Ammon's horn (tissue), 1 donor: ENCODE results near the gene MKI67.
A peak's percentile ranks its signal among the peaks of the same experiment; 100 is the strongest.
"Not testable (repeated sequence)": the region's sequence is repeated elsewhere in the genome, so short reads cannot be mapped to it uniquely, and the experiment has no call there.

ENCODE experiments used
- DNase-seq: peaks from one replicate; pipeline ENCODE4 v3.0.0-alpha.2; 2016; ENCODE audit warnings: low spot score

Gene MKI67, protein sequence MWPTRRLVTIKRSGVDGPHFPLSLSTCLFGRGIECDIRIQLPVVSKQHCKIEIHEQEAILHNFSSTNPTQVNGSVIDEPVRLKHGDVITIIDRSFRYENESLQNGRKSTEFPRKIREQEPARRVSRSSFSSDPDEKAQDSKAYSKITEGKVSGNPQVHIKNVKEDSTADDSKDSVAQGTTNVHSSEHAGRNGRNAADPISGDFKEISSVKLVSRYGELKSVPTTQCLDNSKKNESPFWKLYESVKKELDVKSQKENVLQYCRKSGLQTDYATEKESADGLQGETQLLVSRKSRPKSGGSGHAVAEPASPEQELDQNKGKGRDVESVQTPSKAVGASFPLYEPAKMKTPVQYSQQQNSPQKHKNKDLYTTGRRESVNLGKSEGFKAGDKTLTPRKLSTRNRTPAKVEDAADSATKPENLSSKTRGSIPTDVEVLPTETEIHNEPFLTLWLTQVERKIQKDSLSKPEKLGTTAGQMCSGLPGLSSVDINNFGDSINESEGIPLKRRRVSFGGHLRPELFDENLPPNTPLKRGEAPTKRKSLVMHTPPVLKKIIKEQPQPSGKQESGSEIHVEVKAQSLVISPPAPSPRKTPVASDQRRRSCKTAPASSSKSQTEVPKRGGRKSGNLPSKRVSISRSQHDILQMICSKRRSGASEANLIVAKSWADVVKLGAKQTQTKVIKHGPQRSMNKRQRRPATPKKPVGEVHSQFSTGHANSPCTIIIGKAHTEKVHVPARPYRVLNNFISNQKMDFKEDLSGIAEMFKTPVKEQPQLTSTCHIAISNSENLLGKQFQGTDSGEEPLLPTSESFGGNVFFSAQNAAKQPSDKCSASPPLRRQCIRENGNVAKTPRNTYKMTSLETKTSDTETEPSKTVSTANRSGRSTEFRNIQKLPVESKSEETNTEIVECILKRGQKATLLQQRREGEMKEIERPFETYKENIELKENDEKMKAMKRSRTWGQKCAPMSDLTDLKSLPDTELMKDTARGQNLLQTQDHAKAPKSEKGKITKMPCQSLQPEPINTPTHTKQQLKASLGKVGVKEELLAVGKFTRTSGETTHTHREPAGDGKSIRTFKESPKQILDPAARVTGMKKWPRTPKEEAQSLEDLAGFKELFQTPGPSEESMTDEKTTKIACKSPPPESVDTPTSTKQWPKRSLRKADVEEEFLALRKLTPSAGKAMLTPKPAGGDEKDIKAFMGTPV (N-terminal part only)

DNA sequence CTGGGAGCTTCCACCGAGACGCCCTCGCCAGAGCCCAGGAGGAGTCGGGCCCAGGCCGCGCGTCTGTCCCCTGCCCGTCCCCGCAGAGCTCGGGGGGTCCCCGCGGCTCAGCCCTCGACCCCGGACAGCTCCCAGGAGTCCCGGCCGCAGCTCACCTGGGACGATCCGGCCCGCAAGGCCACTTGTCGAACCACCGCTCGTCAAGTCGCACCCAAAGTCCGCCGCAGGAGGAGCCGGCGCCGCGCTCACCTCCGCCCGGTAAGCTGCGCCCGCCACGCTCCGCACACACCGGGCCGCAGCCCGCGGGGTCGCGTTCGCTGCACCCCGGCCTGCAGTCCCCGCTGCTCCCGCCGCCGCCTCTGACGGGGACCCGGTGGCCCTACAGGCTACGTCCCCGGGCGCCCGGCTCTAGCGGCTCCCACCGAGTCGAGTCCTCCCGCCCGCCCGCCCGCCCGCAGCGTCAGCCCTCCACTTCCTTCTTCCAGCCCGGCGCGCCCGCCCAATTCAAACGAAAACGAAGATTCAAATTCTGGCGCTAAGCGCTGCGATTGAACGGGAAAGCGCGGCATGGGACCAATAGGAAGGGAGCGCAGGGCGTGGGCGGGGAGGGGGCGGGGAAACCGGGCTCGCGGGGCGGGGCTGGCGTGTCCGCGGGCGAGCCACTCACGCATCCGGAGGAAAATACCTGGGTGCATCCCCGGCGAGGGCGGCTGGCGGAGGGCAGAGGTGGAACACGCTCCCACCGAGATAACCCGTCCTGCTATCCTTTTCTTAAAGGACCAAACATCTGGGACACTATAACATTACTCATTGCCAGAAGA is at the start of gene MKI67:
MKI67 (minus strand) TSS at position 480 of the 821 bp plus-strand sequence. CDS start 756 bp downstream, outside the sequence.
- DNase-seq, result peak; percentile 79

DNA sequence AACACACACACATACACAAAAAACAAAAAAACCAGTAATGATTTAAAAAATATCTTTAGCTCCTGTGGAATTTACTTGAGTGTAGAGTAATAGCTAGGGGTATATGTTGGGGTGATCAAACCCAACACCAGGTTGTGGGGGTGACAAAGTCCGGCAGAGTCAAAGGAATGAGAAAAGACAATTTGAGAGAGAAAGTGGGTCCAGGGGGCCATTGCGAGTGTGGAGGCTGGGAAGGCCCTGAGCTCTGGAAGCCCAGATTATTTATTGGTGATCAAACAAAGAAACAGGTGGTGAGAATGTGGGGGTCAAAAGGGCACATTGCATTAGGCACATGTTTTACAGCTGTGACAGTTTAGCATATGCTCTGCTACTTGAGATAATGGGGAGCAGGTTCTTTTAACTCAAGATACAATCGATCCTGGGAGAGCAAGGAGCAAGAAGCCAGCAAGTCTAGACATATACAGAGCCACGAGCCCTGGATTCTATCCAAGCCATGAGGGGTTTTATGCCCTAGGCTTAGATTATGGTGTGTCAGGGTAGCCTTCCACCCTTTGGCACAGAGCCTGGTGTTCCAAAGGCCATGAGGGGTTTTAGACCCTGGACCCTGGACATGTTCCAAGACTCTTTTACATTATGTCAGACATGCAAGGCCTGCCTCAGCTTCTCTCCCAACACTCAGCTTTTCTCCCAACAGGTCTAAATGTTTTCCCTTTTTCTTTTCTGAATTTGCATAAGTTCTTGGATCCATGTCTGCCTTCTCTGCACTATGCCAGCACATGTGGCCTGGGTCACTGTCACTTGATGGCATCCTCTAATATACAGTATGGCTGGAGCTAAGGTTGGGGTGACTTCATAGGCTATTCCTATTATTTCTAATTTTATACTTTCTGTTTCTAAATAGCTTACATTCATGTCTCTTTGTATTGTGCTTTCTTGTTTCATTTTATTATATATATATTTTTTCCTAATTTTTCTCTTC is 48.6 kb upstream of the MKI67 start:
- DNase-seq, result no peak

DNA sequence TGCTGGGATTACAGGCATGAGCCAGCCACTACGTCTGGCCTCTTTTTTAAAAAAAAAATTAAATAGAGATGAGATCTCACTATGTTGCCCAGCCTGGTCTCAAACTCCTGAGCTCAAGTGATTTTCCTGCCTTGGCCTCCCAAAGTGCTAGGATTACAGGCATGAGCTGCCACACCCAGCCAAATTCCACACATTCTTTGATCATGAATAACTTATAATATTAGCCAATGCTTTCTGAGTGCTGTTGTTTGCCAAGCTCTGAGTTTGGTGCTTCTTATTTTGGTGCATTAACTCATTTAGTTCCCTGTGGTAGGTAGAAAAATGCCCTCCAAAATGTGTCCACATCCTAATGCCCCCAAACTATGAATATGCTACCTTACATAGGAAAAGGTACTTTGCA is 47.2 kb upstream of the MKI67 start:
- no peak for DNase-seq

GRCh38 chr10:128172756-128173155 is 46.5 kb upstream of the MKI67 start:
- no peak for DNase-seq

- DNase-seq, result no peak
Measured at GRCh38 chr10:128169811-128170379, 43.7 kb upstream of the MKI67 start.

DNA sequence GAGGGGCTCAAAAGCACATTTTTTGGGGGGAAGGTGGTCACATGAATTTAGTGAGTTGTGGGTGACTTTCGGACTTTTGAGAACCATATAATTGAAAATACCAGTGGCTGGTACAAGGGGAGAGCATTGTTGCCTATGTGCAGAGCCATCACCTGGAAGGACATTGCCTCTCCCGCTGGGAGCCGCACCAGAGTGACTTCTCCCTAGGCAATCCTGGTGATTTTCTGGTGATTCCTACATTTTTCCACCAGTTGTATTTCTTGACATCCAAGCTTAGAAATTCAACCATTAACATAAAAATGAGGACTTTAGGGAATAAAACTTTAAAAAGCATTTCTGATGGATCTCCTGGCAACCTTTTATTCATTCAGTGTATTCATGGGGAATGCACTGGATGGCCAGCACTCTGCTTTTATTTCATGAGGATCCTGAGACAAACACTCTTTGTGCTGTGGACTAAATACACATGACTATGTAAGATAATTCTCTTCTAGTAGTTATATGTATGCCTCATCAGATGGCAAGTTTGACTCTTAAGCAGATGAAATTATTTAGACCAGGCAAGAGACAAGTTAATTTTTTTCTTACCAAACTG is 41.8 kb upstream of the MKI67 start:
- peak; percentile 15 for DNase-seq

DNA sequence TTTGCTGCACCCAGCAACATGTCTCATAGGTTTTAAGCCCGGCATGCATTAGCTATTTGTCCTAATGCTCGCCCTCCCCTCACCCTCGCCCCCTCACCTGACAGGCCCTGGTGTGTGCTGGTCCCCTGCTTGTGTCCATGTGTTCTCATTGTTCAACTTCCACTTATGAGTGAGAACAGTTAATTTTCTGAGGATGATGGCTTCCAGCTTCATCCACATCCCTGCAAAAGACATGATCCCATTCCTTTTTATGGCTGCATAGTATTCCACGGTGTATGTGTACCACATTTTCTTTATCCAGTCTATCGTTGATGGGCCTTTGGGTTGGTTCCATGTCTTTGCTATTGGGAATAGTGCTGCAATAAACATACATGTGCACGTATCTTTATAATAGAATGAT is 40.9 kb upstream of the MKI67 start:
- DNase-seq, result not testable (repeated sequence)

- no peak for DNase-seq
Measured at GRCh38 chr10:128166151-128166550, 39.9 kb upstream of the MKI67 start.

DNA sequence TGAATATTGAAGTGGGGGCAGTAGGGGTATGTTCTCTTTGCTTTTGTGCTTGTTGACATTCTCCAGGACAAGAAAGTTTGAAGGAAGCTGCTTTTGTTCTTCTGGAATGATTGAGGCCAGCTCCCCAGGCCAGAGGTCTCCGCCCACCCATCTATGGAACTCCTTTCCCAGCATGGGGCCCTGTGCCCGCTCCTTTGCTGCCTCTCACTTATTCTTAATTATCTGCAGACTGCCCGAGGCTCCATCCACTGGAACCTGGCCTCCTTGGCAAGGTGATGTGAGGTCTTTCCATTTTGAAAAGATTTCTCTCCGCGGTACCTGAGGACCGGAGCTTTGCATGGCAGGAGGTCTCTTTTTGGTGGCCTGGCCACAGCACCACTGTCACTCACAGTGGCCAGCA is 39.3 kb upstream of the MKI67 start:
- no peak for DNase-seq

DNA sequence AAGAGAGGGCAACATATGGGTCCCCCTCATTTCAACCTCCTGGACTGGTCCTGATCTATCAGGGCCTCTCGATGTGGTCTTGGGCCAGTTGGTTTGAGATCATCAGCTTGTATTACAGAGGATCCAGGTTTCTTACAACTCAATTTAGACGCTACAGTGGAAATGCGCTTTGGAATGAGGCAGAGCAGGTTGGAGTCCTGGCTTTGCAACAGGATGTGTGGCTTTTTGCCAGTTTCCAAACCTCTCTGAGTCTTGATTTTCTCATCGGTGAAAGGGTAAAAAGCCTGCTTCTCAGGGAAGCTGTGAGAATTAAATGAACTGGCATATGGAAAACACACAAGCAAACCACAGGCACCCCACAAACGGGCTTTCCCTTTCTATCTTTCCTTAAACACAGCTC is 37.5 kb upstream of the MKI67 start:
- no peak for DNase-seq

DNA sequence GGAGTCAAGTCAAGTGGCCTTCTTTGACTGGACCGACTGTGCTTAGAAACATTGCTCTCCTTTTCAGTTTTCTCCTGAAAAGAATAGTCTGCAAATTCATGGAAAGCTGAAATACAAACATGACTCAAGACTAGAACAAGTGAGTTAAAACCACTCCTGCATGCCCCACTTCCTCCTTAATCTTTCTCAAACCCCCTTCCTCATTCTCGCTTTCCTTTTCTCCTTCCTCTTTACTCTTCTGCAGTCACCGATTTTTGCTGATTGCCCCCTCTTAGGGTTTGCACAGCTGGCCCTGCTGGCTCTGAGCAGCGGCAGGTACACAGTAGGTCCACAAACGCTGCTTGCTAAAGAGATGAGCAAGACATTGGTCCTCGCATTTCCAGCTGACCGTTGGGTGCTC is 34.8 kb upstream of the MKI67 start:
- DNase-seq, result no peak

- DNase-seq, result no peak
Measured at GRCh38 chr10:128160297-128160711, 34.1 kb upstream of the MKI67 start.

- DNase-seq, result no peak
Measured at GRCh38 chr10:128158021-128158795, 32.0 kb upstream of the MKI67 start.

DNA sequence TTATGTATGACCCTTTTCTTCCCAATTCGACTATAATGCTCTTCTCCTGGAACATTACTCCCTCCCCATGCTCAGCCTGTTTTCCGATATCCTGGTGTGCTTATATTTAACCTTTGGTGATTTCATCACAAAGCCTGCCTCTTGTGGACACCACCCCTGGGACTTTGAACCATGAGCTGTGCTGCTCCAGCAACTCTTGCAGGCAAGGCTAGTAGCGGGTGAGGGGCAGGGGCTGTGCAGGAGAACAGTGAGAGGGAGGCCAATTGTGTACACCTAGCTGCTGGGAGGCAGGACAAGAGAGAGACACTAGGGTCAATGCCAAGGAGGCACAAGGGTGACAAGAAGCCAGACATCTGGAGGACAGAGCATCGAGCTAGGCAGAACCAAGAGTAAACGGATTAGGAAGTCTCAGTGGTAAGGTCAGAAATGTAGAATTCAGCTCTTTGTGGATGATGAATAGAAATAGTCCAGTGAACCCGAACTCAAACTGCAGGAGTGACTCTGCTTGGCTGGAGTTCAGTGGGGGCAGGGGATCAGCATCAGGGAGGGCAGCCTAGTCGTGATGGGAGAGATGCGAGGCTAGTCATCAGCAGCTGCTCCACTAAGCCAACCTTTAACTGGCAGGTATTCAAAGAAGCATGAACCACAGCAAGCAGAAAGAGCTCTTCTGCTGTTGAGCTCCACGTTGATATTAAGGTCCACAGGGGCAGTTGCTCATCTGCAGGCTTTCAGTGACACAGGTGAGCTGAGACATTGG is 31.0 kb upstream of the MKI67 start:
- no peak for DNase-seq

- no peak for DNase-seq
Measured at GRCh38 chr10:128152741-128153580, 26.7 kb upstream of the MKI67 start.

- no peak for DNase-seq
Measured at GRCh38 chr10:128151031-128151430, 24.8 kb upstream of the MKI67 start.

GRCh38 chr10:128150561-128150960 is 24.3 kb upstream of the MKI67 start:
- DNase-seq, result no peak
